ENCODE data around the gene ANP32E.

Gene ANP32E

GRCh38 chr1:150268340-150268704, 32.4 kb upstream of the ANP32E start:
- in situ Hi-C loops (cut with HindIII; ENCODE audit: low pct_ligation_motif_present, low sequenced_read_pairs) = no loop called here
- no peaks in the 10 kb centered on the region for H3K27me3 ChIP-seq (replicated peaks)
- DNase-seq = no peak
- H3K36me3 ChIP-seq (replicated peaks) = peaks cover 20% of the 10 kb centered on the region
- H3K4me3 ChIP-seq (ENCODE audit: low read depth, low read length) = peak overlapping the region; percentile 89
- peak overlapping the region; percentile 77 for H3K27ac ChIP-seq
- TF ChIP-seq CTCF (IDR thresholded peaks at IDR 0.05; ENCODE audit: low read depth, low read length, missing control alignments) = no peak

- H3K36me3 ChIP-seq (replicated peaks) = peaks cover 20% of the 10 kb centered on the region
- peak overlapping the region; percentile 89 for H3K4me3 ChIP-seq (ENCODE audit: low read depth, low read length)
- H3K27ac ChIP-seq = peak overlapping the region; percentile 77
- no peaks in the 10 kb centered on the region for H3K27me3 ChIP-seq (replicated peaks)
- in situ Hi-C loops (cut with HindIII; ENCODE audit: low pct_ligation_motif_present, low sequenced_read_pairs) = no loop called here
- TF ChIP-seq CTCF (IDR thresholded peaks at IDR 0.05; ENCODE audit: low read depth, low read length, missing control alignments) = no peak
- DNase-seq = no peak
These were observed 32.0 kb upstream of the ANP32E start for GRCh38 chr1:150267896-150268295.

GRCh38 chr1:150263549-150263948, 27.6 kb upstream of the ANP32E start:
- Histone ChIP-seq H3K36me3 (replicated peaks) (peaks cover 20% of the 10 kb centered on the region), H3K4me3 (ENCODE audit: low read depth, low read length) (no peak overlapping the region), H3K27ac (no peak overlapping the region), H3K27me3 (replicated peaks) (no peaks in the 10 kb centered on the region)
- TF ChIP-seq CTCF (IDR thresholded peaks at IDR 0.05; ENCODE audit: low read depth, low read length, missing control alignments) = no peak
- DNase-seq = no peak
- in situ Hi-C loops (cut with HindIII; ENCODE audit: low pct_ligation_motif_present, low sequenced_read_pairs) = no loop called here

GRCh38 chr1:150262388-150263320, 26.7 kb upstream of the ANP32E start:
- H3K36me3 ChIP-seq (replicated peaks) = peaks cover 20% of the 10 kb centered on the region
- no peak overlapping the region for H3K4me3 ChIP-seq (ENCODE audit: low read depth, low read length)
- DNase-seq = no peak
- no peak overlapping the region for H3K27ac ChIP-seq
- TF ChIP-seq CTCF (IDR thresholded peaks at IDR 0.05; ENCODE audit: low read depth, low read length, missing control alignments) = no peak
- H3K27me3 ChIP-seq (replicated peaks) = no peaks in the 10 kb centered on the region
- in situ Hi-C loops (cut with HindIII; ENCODE audit: low pct_ligation_motif_present, low sequenced_read_pairs) = no loop called here

GRCh38 chr1:150261367-150261766, 25.5 kb upstream of the ANP32E start:
- no peak for DNase-seq
- no peak overlapping the region for H3K4me3 ChIP-seq (ENCODE audit: low read depth, low read length)
- peaks cover 14% of the 10 kb centered on the region for H3K36me3 ChIP-seq (replicated peaks)
- TF ChIP-seq CTCF (IDR thresholded peaks at IDR 0.05; ENCODE audit: low read depth, low read length, missing control alignments) = no peak
- in situ Hi-C loops (cut with HindIII; ENCODE audit: low pct_ligation_motif_present, low sequenced_read_pairs) = no loop called here
- H3K27me3 ChIP-seq (replicated peaks) = no peaks in the 10 kb centered on the region
- H3K27ac ChIP-seq = no peak overlapping the region
